CMK (cell line): ENCODE data around the gene AKT1S1.
"Not testable (repeated sequence)": the region's sequence is repeated elsewhere in the genome, so short reads cannot be mapped to it uniquely, and the experiment has no call there.

ENCODE experiments used
- DNase-seq: peaks from one replicate; pipeline ENCODE4 v3.0.0-alpha.2; 2010; ENCODE audit warnings: low read depth

Gene AKT1S1

DNA sequence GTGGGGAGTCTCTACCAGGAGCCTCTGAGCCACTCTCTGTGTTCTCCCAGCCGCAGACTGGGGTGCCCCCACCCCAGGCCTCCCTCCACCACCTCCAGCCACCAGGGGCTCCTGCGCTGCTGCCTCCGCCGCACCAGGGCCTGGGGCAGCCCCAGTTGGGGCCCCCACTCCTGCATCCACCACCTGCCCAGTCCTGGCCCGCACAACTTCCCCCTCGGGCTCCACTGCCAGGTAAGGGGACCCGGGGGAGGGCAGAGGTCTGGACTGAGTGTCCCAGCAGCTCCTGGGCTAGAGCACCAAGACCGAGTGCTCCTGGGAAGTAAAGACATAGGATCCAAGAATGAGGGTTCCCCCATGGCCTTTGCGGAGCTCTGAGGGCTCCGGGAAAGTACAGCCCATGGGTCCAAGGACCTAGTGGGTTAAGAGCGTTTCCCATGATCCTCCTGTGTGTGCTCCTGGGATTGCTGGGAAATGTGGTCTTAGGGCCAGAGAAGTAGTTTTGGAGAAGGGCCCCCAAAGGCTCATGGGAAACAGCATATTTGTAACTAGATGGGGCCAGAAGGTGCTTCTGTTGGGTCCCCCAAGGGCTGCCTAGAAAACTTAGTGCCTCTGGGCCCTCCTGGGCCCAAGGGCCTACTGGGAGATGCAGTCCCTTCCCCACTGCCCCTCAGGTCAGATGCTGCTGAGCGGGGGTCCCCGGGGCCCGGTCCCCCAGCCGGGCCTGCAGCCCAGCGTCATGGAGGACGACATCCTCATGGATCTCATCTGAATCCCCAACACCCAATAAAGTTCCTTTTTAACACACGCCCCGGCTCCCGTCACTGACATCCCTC is 40.8 kb downstream of the AKT1S1 start:
- DNase-seq: no peak

DNA sequence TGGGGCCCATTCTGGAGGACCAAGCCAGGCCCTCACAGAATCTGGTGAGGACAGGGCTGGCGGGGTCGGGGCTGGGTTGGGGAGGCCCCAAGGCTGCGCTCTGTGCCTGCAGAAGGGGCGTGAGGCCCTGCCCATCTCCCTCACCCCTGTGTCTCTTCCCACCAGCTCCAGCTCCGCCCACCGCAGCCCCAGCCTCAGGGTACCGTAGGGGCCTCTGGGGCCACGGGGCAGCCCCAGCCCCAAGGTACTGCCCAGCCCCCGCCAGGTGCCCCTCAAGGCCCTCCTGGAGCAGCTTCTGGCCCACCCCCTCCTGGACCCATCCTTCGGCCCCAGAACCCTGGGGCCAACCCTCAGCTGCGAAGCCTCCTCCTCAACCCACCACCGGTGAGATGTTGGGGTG is 41.6 kb downstream of the AKT1S1 start:
- DNase-seq: no peak

DNA sequence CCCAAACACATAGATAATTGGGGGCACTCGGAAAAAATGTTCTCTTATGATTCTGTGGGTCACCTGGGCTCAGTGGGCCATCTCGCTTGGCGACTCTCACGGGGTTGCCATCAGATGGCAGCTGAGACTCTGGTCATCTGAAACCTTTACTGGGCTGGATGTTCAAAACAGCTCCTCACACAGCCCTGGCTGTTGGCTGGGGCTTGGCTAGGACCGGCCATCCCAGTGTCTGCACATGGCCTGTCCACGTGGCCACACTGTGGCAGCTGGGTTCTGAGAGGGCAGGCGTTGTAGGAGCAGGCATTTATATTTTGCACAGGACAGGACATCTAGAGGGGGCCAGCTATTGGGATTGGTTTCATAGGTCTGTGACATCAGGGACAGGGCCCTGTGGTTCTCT is 43.6 kb downstream of the AKT1S1 start:
- no peak for DNase-seq

- no peak for DNase-seq
Measured at GRCh38 chr19:49832556-49832955, 44.6 kb downstream of the AKT1S1 start.

- DNase-seq: no peak
Measured at GRCh38 chr19:49831592-49831991, 45.6 kb downstream of the AKT1S1 start.

DNA sequence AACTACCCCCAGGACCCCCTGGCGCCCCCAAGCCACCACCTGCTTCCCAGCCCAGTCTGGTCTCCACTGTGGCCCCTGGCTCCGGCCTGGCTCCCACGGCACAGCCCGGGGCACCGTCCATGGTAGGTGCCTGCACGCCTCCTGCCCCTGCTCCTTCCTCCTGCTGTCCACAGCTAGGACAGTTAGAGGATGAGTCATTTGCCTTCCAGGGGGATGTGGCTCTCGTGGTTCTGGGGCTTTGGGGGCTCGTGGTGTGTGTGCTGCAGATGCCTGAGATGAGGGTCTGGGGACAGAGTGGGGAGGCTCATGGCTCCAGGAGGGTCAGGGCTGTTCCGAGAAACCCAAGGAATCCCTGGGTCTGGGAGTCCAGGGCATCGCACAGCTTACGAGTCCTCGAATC is 46.4 kb downstream of the AKT1S1 start:
- DNase-seq: no peak

- no peak for DNase-seq
Measured at GRCh38 chr19:49829721-49830120, 47.4 kb downstream of the AKT1S1 start.

- no peak for DNase-seq
Measured at GRCh38 chr19:49829200-49829599, 48.0 kb downstream of the AKT1S1 start.

- DNase-seq: no peak
Measured at GRCh38 chr19:49827034-49827433, 50.1 kb downstream of the AKT1S1 start.

DNA sequence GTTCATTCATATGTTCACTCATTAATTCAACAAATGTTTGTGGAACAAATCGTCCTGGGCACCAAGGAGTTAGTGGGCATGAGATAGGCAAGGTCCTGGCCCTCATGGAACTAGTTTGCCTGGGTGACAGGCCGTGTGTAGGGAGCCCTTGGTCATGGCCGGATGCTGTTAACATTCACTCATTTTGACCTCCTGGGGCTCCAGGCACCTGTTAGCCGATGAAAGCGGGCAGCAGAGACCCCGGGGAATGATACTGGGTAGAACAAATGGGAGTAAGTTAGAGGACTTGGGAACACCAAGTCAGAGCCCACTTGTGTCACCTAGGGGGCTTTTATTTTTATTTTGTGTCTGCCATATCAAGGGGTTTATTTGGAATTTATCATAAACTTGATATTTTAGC is 52.5 kb downstream of the AKT1S1 start:
- DNase-seq: no peak

- DNase-seq: no peak
Measured at GRCh38 chr19:49823472-49823871, 53.7 kb downstream of the AKT1S1 start.

GRCh38 chr19:49820125-49820524 is 57.0 kb downstream of the AKT1S1 start:
- DNase-seq: no peak

DNA sequence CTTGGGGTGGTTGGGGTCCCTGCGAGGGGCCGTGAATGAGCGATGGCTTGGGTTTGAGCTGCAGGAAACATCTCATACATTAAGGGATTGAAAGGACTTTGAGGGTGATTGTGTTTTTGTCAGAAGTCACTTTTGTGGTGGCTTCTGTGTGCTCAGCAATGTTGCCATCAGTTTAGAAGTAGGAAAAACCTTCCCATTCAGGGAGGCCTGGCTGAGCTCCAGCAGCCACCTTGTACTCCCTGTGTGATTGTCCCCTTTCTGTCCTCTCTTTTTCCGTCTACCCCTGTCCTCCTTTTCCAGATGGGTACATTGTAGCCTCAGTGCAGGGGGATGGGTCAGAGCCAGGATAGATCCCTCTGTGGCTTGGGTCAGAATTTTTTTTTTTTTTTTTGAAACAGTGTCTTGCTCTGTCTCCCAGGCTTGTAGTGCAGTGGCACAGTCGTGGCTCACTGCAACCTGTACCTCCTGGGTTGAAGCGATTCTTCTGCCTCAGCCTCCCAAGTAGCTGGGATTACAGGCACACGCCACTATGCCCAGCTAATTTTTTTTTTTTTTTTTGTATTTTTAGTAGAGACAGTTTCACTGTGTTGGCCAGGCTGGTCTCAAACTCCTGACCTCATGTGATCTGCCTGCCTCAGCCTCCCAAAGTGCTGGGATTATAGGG is 57.6 kb downstream of the AKT1S1 start:
- not testable (repeated sequence) for DNase-seq
